CD4-positive, alpha-beta T cell (primary cell): ENCODE results near the gene AGPS. TPM values are rescaled to one million over a fixed set of nuclear protein-coding genes. Genes with fewer than 3 reads are reported as not detected.

Experiments
- ATAC-seq: fragments of 200-7000 bp; cut with Tn5 transposase; one replicate; pipeline ENCODE4 v1.10.0; 2022; ENCODE audit warnings: mild to moderate bottlenecking; ENCODE audit not compliant: poor library complexity
- CTCF ChIA-PET: fragments of 350-600 bp; sonication (Branson Sonifier 250); formaldehyde crosslinking; loops from one replicate; lab custom pipeline; 2021; ENCODE audit warnings: antibody characterized with exemption, inconsistent platforms; lab: Charles Lee
- POLR2A ChIA-PET: fragments of 350-600 bp; sonication (Branson Sonifier 250); formaldehyde crosslinking; loops from one replicate; lab custom pipeline; 2021; ENCODE audit warnings: antibody characterized with exemption, inconsistent platforms; lab: Charles Lee
- DNase-seq, 14 experiments: peaks; one replicate each; pipeline ENCODE4 v3.0.0-alpha.2; 2013 to 2020; ENCODE audit warnings: mixed read lengths in 2 of 14
- H3K27ac ChIP-seq, 2 donors: one replicate each; pipeline versions ENCODE4 v1.5.1 to v1.7.0; 2013; ENCODE audit warnings: low read length in 2 of 2, low read depth in 1 of 2, mild to moderate bottlenecking in 1 of 2
- H3K27me3 ChIP-seq, 2 experiments: 1 replicate in 1 of 2; 2 replicates in 1 of 2; pipeline versions ENCODE4 v1.6.1 to v1.7.0; 2013; ENCODE audit warnings: low read length in 2 of 2, control low read depth in 1 of 2, mild to moderate bottlenecking in 1 of 2, moderate library complexity in 1 of 2; ENCODE audit not compliant: insufficient read depth in 2 of 2, control insufficient read depth in 1 of 2
- H3K36me3 ChIP-seq: one replicate; pipeline ENCODE4 v1.6.1; 2013; ENCODE audit warnings: low read length, control low read depth; ENCODE audit not compliant: insufficient read depth
- H3K4me1 ChIP-seq: one replicate; pipeline ENCODE4 v1.6.1; 2013; ENCODE audit warnings: low read length, control low read depth; ENCODE audit not compliant: insufficient read depth
- H3K4me3 ChIP-seq: one replicate; pipeline ENCODE4 v1.5.1; 2013; ENCODE audit warnings: mild to moderate bottlenecking, low read length, moderate library complexity
- H3K9me3 ChIP-seq, 2 experiments: 1 replicate in 1 of 2; 2 replicates in 1 of 2; pipeline versions ENCODE4 v1.6.1 to v1.7.0; 2013; ENCODE audit warnings: low read length in 2 of 2, mild to moderate bottlenecking in 2 of 2, control low read depth in 1 of 2, moderate library complexity in 1 of 2; ENCODE audit not compliant: control insufficient read depth in 1 of 2, insufficient read depth in 1 of 2
- H3K27ac Mint-ChIP-seq: one replicate; pipeline ENCODE4 v1.8.0; 2020; ENCODE audit warnings: mixed read lengths
- H3K27me3 Mint-ChIP-seq: one replicate; pipeline ENCODE4 v1.8.0; 2021; ENCODE audit warnings: mixed read lengths
- H3K36me3 Mint-ChIP-seq: one replicate; pipeline ENCODE4 v1.8.0; 2021; ENCODE audit warnings: low read depth, mixed read lengths
- H3K4me1 Mint-ChIP-seq: one replicate; pipeline ENCODE4 v1.8.0; 2021; ENCODE audit warnings: low read depth, mixed read lengths
- H3K4me3 Mint-ChIP-seq: one replicate; pipeline ENCODE4 v1.8.0; 2020; ENCODE audit warnings: mild to moderate bottlenecking, mixed read lengths
- H3K9me3 Mint-ChIP-seq: one replicate; pipeline ENCODE4 v1.8.0; 2020; ENCODE audit warnings: mixed read lengths
- CTCF ChIP-seq: fragments of 200-600 bp; IDR thresholded peaks from one replicate; pipeline ENCODE4 v1.8.0; 2022; ENCODE audit warnings: antibody characterized with exemption, mild to moderate bottlenecking
- intact Hi-C, 2 experiments: fragments of 100-400 bp; cut with DNase I in 1 of 2; cut with micrococcal nuclease in 1 of 2; formaldehyde crosslinking; loops; one replicate each; pipeline versions ENCODE4 v1.15.1 to v1.9.0; 2023 to 2025; cut with DNase I, micrococcal nuclease
- total RNA-seq, 174 experiments: library from RNA in 2 of 174; stranded (reverse) in 2 of 174; gene quantifications; one replicate each; pipeline ENCODE4 v1.2.3 and lab custom pipeline; 2021 to 2026

AGPS gene
- total RNA-seq, 2 experiments from 2014 or later = 21.5 to 23.9 TPM

- H3K27ac Mint-ChIP-seq = no peak overlapping the region
- Histone ChIP-seq H3K27me3 (no peaks in the 10 kb centered on the region), H3K4me3 (no peak overlapping the region), H3K9me3 (no peaks in the 10 kb centered on the region), H3K27ac (no peak overlapping the region), H3K36me3 (peaks cover 13% of the 10 kb centered on the region), H3K4me1 (no peaks in the 10 kb centered on the region)
- H3K36me3 Mint-ChIP-seq = peaks cover 27% of the 10 kb centered on the region
- ChIA-PET CTCF (no interaction called here), POLR2A (no interaction called here)
- H3K9me3 Mint-ChIP-seq = no peaks in the 10 kb centered on the region
- ATAC-seq (no peak), DNase-seq (no peak)
- no peaks in the 10 kb centered on the region for H3K4me1 Mint-ChIP-seq
- no peaks in the 10 kb centered on the region for H3K27me3 Mint-ChIP-seq
- intact Hi-C loops = no loop called here
- TF ChIP-seq CTCF = no peak
- no peak overlapping the region for H3K4me3 Mint-ChIP-seq
These were observed 135.9 kb downstream of the AGPS start for GRCh38 chr2:177528351-177528933.

- H3K9me3 ChIP-seq = no peaks in the 10 kb centered on the region
- peaks cover 21% of the 10 kb centered on the region for H3K36me3 Mint-ChIP-seq
- no peaks in the 10 kb centered on the region for H3K4me1 Mint-ChIP-seq
- ATAC-seq (no peak), DNase-seq (no peak)
- ChIA-PET POLR2A (no interaction called here), CTCF (no interaction called here)
- H3K36me3 ChIP-seq = peaks cover 6% of the 10 kb centered on the region
- H3K27ac Mint-ChIP-seq = no peak overlapping the region
- no peaks in the 10 kb centered on the region for H3K9me3 Mint-ChIP-seq
- H3K4me3 Mint-ChIP-seq = no peak overlapping the region
- H3K4me3 ChIP-seq = no peak overlapping the region
- no peaks in the 10 kb centered on the region for H3K27me3 ChIP-seq
- H3K27me3 Mint-ChIP-seq = no peaks in the 10 kb centered on the region
- H3K27ac ChIP-seq = no peak overlapping the region
- no peaks in the 10 kb centered on the region for H3K4me1 ChIP-seq
- intact Hi-C loops = no loop called here
- TF ChIP-seq CTCF = no peak
These were observed 136.6 kb downstream of the AGPS start for GRCh38 chr2:177529166-177529565.

- Histone ChIP-seq H3K27me3 (no peaks in the 10 kb centered on the region), H3K27ac (no peak overlapping the region), H3K4me3 (no peak overlapping the region), H3K4me1 (no peaks in the 10 kb centered on the region), H3K9me3 (no peaks in the 10 kb centered on the region), H3K36me3 (no peaks in the 10 kb centered on the region)
- no peak overlapping the region for H3K4me3 Mint-ChIP-seq
- H3K4me1 Mint-ChIP-seq = no peaks in the 10 kb centered on the region
- no peak for TF ChIP-seq CTCF
- ATAC-seq = no peak
- H3K36me3 Mint-ChIP-seq = peaks cover 9% of the 10 kb centered on the region
- no peak overlapping the region for H3K27ac Mint-ChIP-seq
- ChIA-PET CTCF (no interaction called here), POLR2A (interaction anchor here (0.6 to 0.7 kb wide), 2 partner anchors 21 to 283 kb away, joined by 3 to 5 read pairs; no protein-coding TSS in a partner anchor)
- no peaks in the 10 kb centered on the region for H3K27me3 Mint-ChIP-seq
- intact Hi-C loops = no loop called here
- DNase-seq = no peak
- H3K9me3 Mint-ChIP-seq = no peaks in the 10 kb centered on the region
These were observed 138.0 kb downstream of the AGPS start for GRCh38 chr2:177530561-177530960.
